H9 (cell line): ENCODE data around the gene BMPR1A. TPM values are rescaled to one million over a fixed set of nuclear protein-coding genes. Genes with fewer than 3 reads are reported as not detected.

Source experiments
- DNase-seq: peaks from one replicate; pipeline ENCODE4 v3.0.0-alpha.2; 2017
- H2AFZ ChIP-seq: one replicate; pipeline ENCODE4 v1.6.1; 2013; ENCODE audit warnings: mild to moderate bottlenecking, low read length, control low read depth, moderate library complexity
- H2AK5ac ChIP-seq: 2 replicates; pipeline ENCODE4 v1.6.1; 2013; ENCODE audit warnings: low read length, control low read depth, mixed read lengths; ENCODE audit not compliant: insufficient read length
- H2BK120ac ChIP-seq: one replicate; pipeline ENCODE4 v1.6.1; 2013; ENCODE audit warnings: low read depth, mild to moderate bottlenecking, low read length, control low read depth, inconsistent platforms; ENCODE audit not compliant: poor library complexity, severe bottlenecking
- H2BK12ac ChIP-seq: 2 replicates; pipeline ENCODE4 v1.6.1; 2013; ENCODE audit warnings: low read length, control low read depth, mixed read lengths, low read depth; ENCODE audit not compliant: insufficient read length
- H2BK15ac ChIP-seq: 2 replicates; pipeline ENCODE4 v1.6.1; 2013; ENCODE audit warnings: low read depth, low read length, control low read depth
- H2BK20ac ChIP-seq: one replicate; pipeline ENCODE4 v1.6.1; 2013; ENCODE audit warnings: low read depth, mild to moderate bottlenecking, low read length, control low read depth, inconsistent platforms; ENCODE audit not compliant: poor library complexity, severe bottlenecking
- H2BK5ac ChIP-seq: 2 replicates; pipeline ENCODE4 v1.6.1; 2013; ENCODE audit warnings: low read length, control low read depth, mixed read lengths; ENCODE audit not compliant: insufficient read length
- H3K14ac ChIP-seq: 2 replicates; pipeline ENCODE4 v1.6.1; 2013; ENCODE audit warnings: low read length, control low read depth; ENCODE audit not compliant: insufficient read depth
- H3K18ac ChIP-seq: 2 replicates; pipeline ENCODE4 v1.6.1; 2013; ENCODE audit warnings: low read depth, mild to moderate bottlenecking, mixed read lengths, low read length, control low read depth; ENCODE audit not compliant: insufficient read length
- H3K23ac ChIP-seq: 2 replicates; pipeline ENCODE4 v1.6.1; 2013; ENCODE audit warnings: low read length, control low read depth, mixed read lengths, low read depth; ENCODE audit not compliant: insufficient read length
- H3K23me2 ChIP-seq: 2 replicates; pipeline ENCODE4 v1.6.1; 2013; ENCODE audit warnings: low read depth, mild to moderate bottlenecking, mixed read lengths, low read length, control low read depth; ENCODE audit not compliant: insufficient read length, poor library complexity, severe bottlenecking
- H3K27ac ChIP-seq: 2 replicates; pipeline ENCODE4 v1.5.1; 2013; ENCODE audit warnings: low read length, control low read depth, mixed read lengths, low read depth; ENCODE audit not compliant: insufficient read length
- H3K27me3 ChIP-seq: 2 replicates; pipeline ENCODE4 v1.6.1; 2013; ENCODE audit warnings: low read length, control low read depth, inconsistent platforms; ENCODE audit not compliant: insufficient read depth
- H3K4ac ChIP-seq: 2 replicates; pipeline ENCODE4 v1.6.1; 2013; ENCODE audit warnings: low read depth, mild to moderate bottlenecking, control low read depth, inconsistent platforms, low read length, moderate library complexity
- H3K4me1 ChIP-seq: 2 replicates; pipeline ENCODE4 v1.6.1; 2013; ENCODE audit warnings: low read length, control low read depth, inconsistent platforms; ENCODE audit not compliant: insufficient read depth
- H3K4me2 ChIP-seq: 2 replicates; pipeline ENCODE4 v1.6.1; 2013; ENCODE audit warnings: low read length, control low read depth, mixed read lengths; ENCODE audit not compliant: insufficient read length, insufficient read depth
- H3K56ac ChIP-seq: 2 replicates; pipeline ENCODE4 v1.6.1; 2013; ENCODE audit warnings: low read depth, mild to moderate bottlenecking, mixed read lengths, low read length, control low read depth; ENCODE audit not compliant: insufficient read length
- H3K79me1 ChIP-seq: 2 replicates; pipeline ENCODE4 v1.6.1; 2013; ENCODE audit warnings: low read depth, mild to moderate bottlenecking, moderate library complexity, low read length, control low read depth, inconsistent platforms; ENCODE audit not compliant: insufficient read depth, poor library complexity, severe bottlenecking
- H3K79me2 ChIP-seq: 2 replicates; pipeline ENCODE4 v1.6.1; 2013; ENCODE audit warnings: low read length, control low read depth, inconsistent platforms; ENCODE audit not compliant: insufficient read depth
- H3K9ac ChIP-seq: 2 replicates; pipeline ENCODE4 v1.6.1; 2013; ENCODE audit warnings: low read length, control low read depth, mixed read lengths; ENCODE audit not compliant: insufficient read length; ENCODE audit errors: extremely low read depth
- H3K9me3 ChIP-seq: one replicate; pipeline ENCODE4 v1.6.1; 2013; ENCODE audit warnings: low read depth, low read length, inconsistent platforms; ENCODE audit not compliant: control insufficient read depth
- H3T11ph ChIP-seq: one replicate; pipeline ENCODE4 v1.6.1; 2013; ENCODE audit warnings: mild to moderate bottlenecking, low read length, control low read depth, inconsistent platforms
- H4K20me1 ChIP-seq: one replicate; pipeline ENCODE4 v1.6.1; 2013; ENCODE audit not compliant: control insufficient read depth, insufficient read length, insufficient read depth
- H4K5ac ChIP-seq: 2 replicates; pipeline ENCODE4 v1.6.1; 2013; ENCODE audit warnings: low read depth, mild to moderate bottlenecking, mixed read lengths, low read length, control low read depth; ENCODE audit not compliant: insufficient read length
- H4K8ac ChIP-seq: replicated peaks from 2 replicates; pipeline ENCODE4 v1.6.1; 2013; ENCODE audit warnings: low read length, control low read depth, mixed read lengths, low read depth; ENCODE audit not compliant: insufficient read length
- H4K91ac ChIP-seq: 2 replicates; pipeline ENCODE4 v1.6.1; 2013; ENCODE audit warnings: low read depth, mild to moderate bottlenecking, moderate library complexity, mixed read lengths, low read length, control low read depth; ENCODE audit not compliant: insufficient read length
- H3K27ac Mint-ChIP-seq, 3 experiments: 2 replicates in 2 of 3; 3 replicates in 1 of 3; pipeline ENCODE4 v1.8.0; 2020 to 2021; ENCODE audit warnings: mixed read lengths in 3 of 3, mild to moderate bottlenecking in 1 of 3, moderate library complexity in 1 of 3
- H3K27me3 Mint-ChIP-seq: 2 replicates; pipeline ENCODE4 v1.8.0; 2021; ENCODE audit warnings: low read depth, mild to moderate bottlenecking, moderate library complexity, mixed read lengths
- H3K36me3 Mint-ChIP-seq, 3 experiments: 2 replicates in 2 of 3; 3 replicates in 1 of 3; pipeline ENCODE4 v1.8.0; 2020 to 2021; ENCODE audit warnings: low read depth in 3 of 3, mixed read lengths in 3 of 3; ENCODE audit not compliant: insufficient read depth in 1 of 3
- H3K4me1 Mint-ChIP-seq, 2 experiments: 2 replicates each; pipeline ENCODE4 v1.8.0; 2020; ENCODE audit warnings: mixed read lengths in 2 of 2
- H3K4me3 Mint-ChIP-seq, 2 experiments: 2 replicates in 1 of 2; 3 replicates in 1 of 2; pipeline ENCODE4 v1.8.0; 2020 to 2021; ENCODE audit warnings: mild to moderate bottlenecking in 2 of 2, mixed read lengths in 2 of 2, moderate library complexity in 1 of 2
- H3K9me3 Mint-ChIP-seq, 2 experiments: 2 replicates in 1 of 2; 3 replicates in 1 of 2; pipeline ENCODE4 v1.8.0; 2020; ENCODE audit warnings: mild to moderate bottlenecking in 2 of 2, mixed read lengths in 2 of 2, moderate library complexity in 1 of 2
- CTCF ChIP-seq: fragments of 200-600 bp; sonication (generic); conservative IDR thresholded peaks from 3 replicates; pipeline ENCODE4 v1.8.0; 2021; ENCODE audit warnings: antibody characterized with exemption, mild to moderate bottlenecking
- WGBS: extraction: QIAGEN DNeasy Blood & Tissue Kit; methylation state at CpG from one replicate; pipeline ENCODE4 v1.1.7; 2013; ENCODE audit warnings: missing lambda C conversion rate, low lambda C conversion rate, mixed read lengths; ENCODE audit not compliant: insufficient read length; ENCODE audit errors: extremely low coverage; 5-methylcytosine and 5-hydroxymethylcytosine counted together
- total RNA-seq: library from RNA; stranded (reverse); gene quantifications from 2 replicates; pipeline ENCODE4 v1.2.1, GENCODE V29; 2021

BMPR1A gene
- total RNA-seq, 1 experiment from 2014 or later, result 138 TPM

GRCh38 chr10:86792461-86793167 is 36.2 kb downstream of the BMPR1A start:
- WGBS, result no CpG with 5 or more reads among the region's 1 CpG
- Mint-ChIP-seq H3K4me3 (no peak overlapping the region), H3K36me3 (peaks cover 4 to 7% (median 6%) of the 10 kb centered on the region in 3 experiments; a peak in 6 of 7 replicates), H3K4me1 (peaks cover 29 to 32% of the 10 kb centered on the region in 2 experiments), H3K27ac (peak overlapping the region; percentile 42 to 92 (median 58); a peak in 4 of 7 replicates), H3K9me3 (no peaks in the 10 kb centered on the region), H3K27me3 (no peaks in the 10 kb centered on the region)
- no peak overlapping the region for H2BK15ac ChIP-seq
- H2BK12ac ChIP-seq, result no peak overlapping the region
- H3K14ac ChIP-seq, result no peak overlapping the region
- H3K27me3 ChIP-seq, result no peaks in the 10 kb centered on the region
- H2AFZ ChIP-seq, result no peak overlapping the region
- H2BK120ac ChIP-seq, result no peak overlapping the region
- H3K79me2 ChIP-seq, result peaks cover 26% of the 10 kb centered on the region
- H3K4me2 ChIP-seq, result no peak overlapping the region
- no peak overlapping the region for H4K8ac ChIP-seq
- no peaks in the 10 kb centered on the region for H3K23me2 ChIP-seq
- no peak for DNase-seq
- no peak overlapping the region for H3T11ph ChIP-seq
- no peak overlapping the region for H3K4ac ChIP-seq
- peaks cover 2% of the 10 kb centered on the region; the same call in 1 of the 2 replicates for H3K4me1 ChIP-seq
- H3K79me1 ChIP-seq, result no peaks in the 10 kb centered on the region
- H2BK20ac ChIP-seq, result no peak overlapping the region
- H4K20me1 ChIP-seq, result no peaks in the 10 kb centered on the region
- no peak overlapping the region for H4K91ac ChIP-seq
- no peak overlapping the region for H3K27ac ChIP-seq
- no peak overlapping the region for H3K56ac ChIP-seq
- H3K9ac ChIP-seq, result no peak overlapping the region
- H3K23ac ChIP-seq, result no peak overlapping the region
- H2AK5ac ChIP-seq, result no peak overlapping the region
- no peak for TF ChIP-seq CTCF
- no peak overlapping the region for H3K18ac ChIP-seq
- H4K5ac ChIP-seq, result no peak overlapping the region
- H2BK5ac ChIP-seq, result no peak overlapping the region
- no peaks in the 10 kb centered on the region for H3K9me3 ChIP-seq
